GM12891 (cell line): ENCODE data around the gene ITGA1.

ENCODE experiments used
- PAX5 ChIP-seq: IDR thresholded peaks from 2 replicates; pipeline ENCODE4 v1.6.1; 2011; ENCODE audit warnings: low read length, moderate library complexity, mild to moderate bottlenecking; ENCODE audit not compliant: insufficient read depth, severe bottlenecking
- POLR2A ChIP-seq: IDR thresholded peaks from 2 replicates; pipeline ENCODE4 v1.6.1; 2011; ENCODE audit warnings: low read depth, low read length, control low read depth
- POLR2AphosphoS5 ChIP-seq: IDR thresholded peaks from 2 replicates; pipeline ENCODE4 v1.6.1; 2011; ENCODE audit warnings: low read depth, low read length, control low read depth
- TAF1 ChIP-seq: IDR thresholded peaks from 2 replicates; pipeline ENCODE4 v1.6.1; 2011; ENCODE audit warnings: low read depth, low read length, control low read depth

DNA sequence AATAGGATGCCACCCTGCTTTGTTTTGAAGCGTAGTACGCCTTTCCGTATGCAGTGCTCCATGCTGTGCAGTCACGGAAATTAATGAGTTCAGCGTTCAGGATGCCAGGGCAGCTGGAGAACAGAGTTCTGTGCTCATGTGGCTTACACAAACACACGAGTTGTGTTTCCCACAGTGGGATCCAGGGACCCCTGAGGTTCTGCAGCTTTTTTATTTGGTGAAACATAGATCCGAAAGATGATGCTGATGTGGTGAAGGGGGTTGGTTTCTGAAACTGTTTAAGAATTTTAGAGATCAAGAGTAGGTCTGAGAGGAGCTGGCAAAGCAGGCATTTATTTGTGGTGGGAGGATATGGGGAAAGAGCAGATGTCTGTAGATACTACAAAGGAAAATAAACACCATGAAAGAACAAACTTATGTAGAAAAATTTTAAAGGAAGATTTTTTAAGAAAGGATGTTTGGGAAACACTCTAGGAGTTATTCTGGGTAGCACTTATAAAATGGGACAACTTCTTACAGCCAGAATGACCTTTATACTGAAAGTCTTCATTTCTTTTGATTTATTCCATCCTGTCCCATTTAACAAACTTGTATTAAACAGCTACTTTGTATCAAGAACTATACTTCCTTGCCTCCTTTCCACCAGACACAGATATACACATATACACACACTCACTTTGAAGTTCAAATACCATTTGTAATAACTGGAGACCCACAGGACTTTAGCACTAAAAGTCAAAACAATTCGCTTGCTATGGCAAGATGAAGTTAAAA, 52.7 kb downstream of the ITGA1 start:
- TF ChIP-seq TAF1, result no peak
- no peak for TF ChIP-seq POLR2A
- TF ChIP-seq POLR2AphosphoS5, result no peak
- no peak for TF ChIP-seq PAX5
